Posterior cingulate gyrus (tissue), 11 donors: ENCODE results near the gene PSMA7.

Experiments
- DNase-seq, 10 donors: peaks; one replicate each; pipeline versions ENCODE4 v3.0.0 to v3.0.0-alpha.2; 2020 to 2021; ENCODE audit warnings: mixed read lengths in 3 of 10
- intact Hi-C: fragments of 100-400 bp; cut with DNase I; formaldehyde crosslinking; loops from one replicate; pipeline ENCODE4 v1.15.1; 2023

Gene PSMA7

GRCh38 chr20:62174021-62174804, 31.0 kb upstream of the PSMA7 start:
- intact Hi-C loops = no loop called here
- DNase-seq = peak in 2 of 10 donors; percentile 58 to 72

GRCh38 chr20:62172666-62173065, 29.5 kb upstream of the PSMA7 start:
- DNase-seq = peak in 2 of 10 donors; percentile 20 to 33
- intact Hi-C loops = no loop called here

GRCh38 chr20:62171245-62171644, 28.1 kb upstream of the PSMA7 start:
- intact Hi-C loops = no loop called here
- DNase-seq = no peak

- intact Hi-C loops = no loop called here
- DNase-seq = peak in 2 of 10 donors; percentile 53 to 63
These were observed 27.3 kb upstream of the PSMA7 start for GRCh38 chr20:62170536-62170935.

GRCh38 chr20:62168890-62169435, 25.8 kb upstream of the PSMA7 start:
- peak in 1 of 10 donors; percentile 18 for DNase-seq
- intact Hi-C loops = no loop called here

GRCh38 chr20:62168061-62168460, 24.9 kb upstream of the PSMA7 start:
- intact Hi-C loops = no loop called here
- peak in 1 of 10 donors; percentile 7 for DNase-seq

- DNase-seq = peak in 1 of 10 donors; percentile 19
- intact Hi-C loops = no loop called here
These were observed 24.3 kb upstream of the PSMA7 start for GRCh38 chr20:62167474-62167873.

- intact Hi-C loops = no loop called here
- DNase-seq = peak in 1 of 10 donors; percentile 9
These were observed 22.7 kb upstream of the PSMA7 start for GRCh38 chr20:62165762-62166399.

- DNase-seq = peak in 2 of 10 donors; percentile 18 to 71
These were observed 21.9 kb upstream of the PSMA7 start for GRCh38 chr20:62164879-62165761.

GRCh38 chr20:62163986-62164762, 21.0 kb upstream of the PSMA7 start:
- intact Hi-C loops = no loop called here
- DNase-seq = peak in 1 of 10 donors; percentile 72

More at GRCh38 chr20:62164879-62165761, 21.9 kb upstream of the PSMA7 start:
- intact Hi-C loops = no loop called here

GRCh38 chr20:62163485-62163865, 20.3 kb upstream of the PSMA7 start:
- peak in 1 of 10 donors; percentile 50 for DNase-seq
- intact Hi-C loops = no loop called here

- peak in 1 of 10 donors; percentile 71 for DNase-seq
- intact Hi-C loops = no loop called here
These were observed 19.7 kb upstream of the PSMA7 start for GRCh38 chr20:62162765-62163484.

GRCh38 chr20:62161347-62161746, 18.2 kb upstream of the PSMA7 start:
- DNase-seq = no peak
- intact Hi-C loops = no loop called here

GRCh38 chr20:62160876-62161275, 17.7 kb upstream of the PSMA7 start:
- DNase-seq = no peak
- intact Hi-C loops = no loop called here

- intact Hi-C loops = no loop called here
- DNase-seq = peak in 1 of 10 donors; percentile 36
These were observed 17.1 kb upstream of the PSMA7 start for GRCh38 chr20:62160253-62160652.

- intact Hi-C loops = loop anchor here (5.0 kb wide), 1 partner anchor 148 kb away; no protein-coding TSS in a partner anchor
These were observed 16.6 kb upstream of the PSMA7 start for GRCh38 chr20:62159839-62160238.

GRCh38 chr20:62159052-62159451, 15.9 kb upstream of the PSMA7 start:
- intact Hi-C loops = loop anchor here (5.0 kb wide), 1 partner anchor 147 kb away; no protein-coding TSS in a partner anchor
- peak in 1 of 10 donors; percentile 45 for DNase-seq

More at GRCh38 chr20:62159839-62160238, 16.6 kb upstream of the PSMA7 start:
- peak in 1 of 10 donors; percentile 76 for DNase-seq

- intact Hi-C loops = loop anchor here (5.0 kb wide), 1 partner anchor 146 kb away; no protein-coding TSS in a partner anchor
These were observed 15.3 kb upstream of the PSMA7 start for GRCh38 chr20:62158541-62158940.

GRCh38 chr20:62158088-62158400, 14.8 kb upstream of the PSMA7 start:
- peak in 1 of 10 donors; percentile 39 for DNase-seq
- intact Hi-C loops = loop anchor here (5.0 kb wide), 1 partner anchor 146 kb away; no protein-coding TSS in a partner anchor

More at GRCh38 chr20:62158541-62158940, 15.3 kb upstream of the PSMA7 start:
- peak in 2 of 10 donors; percentile 67 to 72 for DNase-seq
